Hematopoietic multipotent progenitor cell treated with erythropoietin and hydrocortisone succinate and interleukin-3 and kit ligand, for 15 days (in vitro differentiated cells): ENCODE results near the gene TUBGCP5.
"Not testable (repeated sequence)": the region's sequence is repeated elsewhere in the genome, so short reads cannot be mapped to it uniquely, and the experiment has no call there.

Experiments
- DNase-seq: peaks from one replicate; pipeline ENCODE4 v3.0.0-alpha.2; 2015; ENCODE audit warnings: low spot score

The TUBGCP5 gene

DNA sequence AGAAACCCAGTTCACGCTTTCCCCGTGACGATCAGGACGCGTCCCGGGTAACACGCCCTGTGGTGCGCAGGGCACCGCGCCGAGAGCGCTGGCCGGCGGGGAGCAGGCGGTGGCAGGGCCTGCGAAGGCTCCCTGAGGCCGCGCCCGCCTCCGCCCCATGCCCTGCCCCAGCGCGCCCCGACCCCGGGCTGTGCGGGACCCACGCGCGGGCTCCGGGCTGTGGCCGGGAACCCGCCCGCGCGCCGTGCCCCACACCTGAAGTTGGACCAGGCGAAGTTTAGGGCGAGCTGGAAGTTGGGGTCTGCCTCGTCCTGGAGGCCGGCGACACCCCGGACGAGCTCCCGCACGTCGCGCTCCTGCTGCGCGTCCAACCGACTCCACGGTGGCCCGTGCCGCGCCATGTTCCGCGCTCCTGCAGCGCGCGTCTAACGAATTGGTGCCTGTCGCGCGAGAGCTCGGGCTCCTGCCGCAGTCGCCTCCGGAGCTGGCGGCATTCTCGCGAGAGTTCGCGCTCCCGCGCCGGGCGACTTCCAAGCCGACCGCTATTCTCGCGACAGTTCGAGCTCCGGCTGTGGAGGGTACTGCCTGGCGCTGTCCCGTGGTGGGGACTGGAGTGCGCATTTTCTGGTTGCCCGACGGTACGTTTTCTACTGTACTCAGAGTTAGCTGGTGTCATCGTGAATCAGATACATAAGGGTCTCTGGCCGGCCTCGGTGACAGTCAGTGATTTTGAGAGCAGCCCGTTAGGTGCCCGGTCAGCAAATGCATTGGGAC is at the start of gene TUBGCP5:
Gene TUBGCP5, minus strand, starts transcription at position 427 of the 774 bp plus-strand sequence. Its CDS starts 26 bp downstream, at position 401.
- DNase-seq = peak; percentile 89

DNA sequence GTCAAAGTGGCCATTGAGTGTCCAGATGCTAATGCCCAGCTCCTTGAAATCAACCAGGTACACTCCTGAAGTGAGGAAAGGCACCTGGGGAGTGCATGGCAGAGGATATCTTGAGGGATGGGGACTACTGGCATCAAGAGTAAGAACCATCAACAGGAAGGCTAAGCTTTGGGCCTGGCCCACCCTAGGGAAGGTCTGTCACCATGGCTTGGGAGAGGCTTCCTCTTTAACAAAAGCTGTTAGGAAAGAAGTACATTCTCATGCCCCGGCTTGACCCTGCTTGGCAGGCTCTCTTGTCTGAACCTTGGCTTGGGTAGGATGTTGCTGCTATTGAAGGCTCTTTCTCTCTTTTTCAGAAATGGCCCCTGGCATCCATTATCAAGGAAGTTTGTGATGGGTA is 43.7 kb upstream of the TUBGCP5 start:
- DNase-seq = no peak

DNA sequence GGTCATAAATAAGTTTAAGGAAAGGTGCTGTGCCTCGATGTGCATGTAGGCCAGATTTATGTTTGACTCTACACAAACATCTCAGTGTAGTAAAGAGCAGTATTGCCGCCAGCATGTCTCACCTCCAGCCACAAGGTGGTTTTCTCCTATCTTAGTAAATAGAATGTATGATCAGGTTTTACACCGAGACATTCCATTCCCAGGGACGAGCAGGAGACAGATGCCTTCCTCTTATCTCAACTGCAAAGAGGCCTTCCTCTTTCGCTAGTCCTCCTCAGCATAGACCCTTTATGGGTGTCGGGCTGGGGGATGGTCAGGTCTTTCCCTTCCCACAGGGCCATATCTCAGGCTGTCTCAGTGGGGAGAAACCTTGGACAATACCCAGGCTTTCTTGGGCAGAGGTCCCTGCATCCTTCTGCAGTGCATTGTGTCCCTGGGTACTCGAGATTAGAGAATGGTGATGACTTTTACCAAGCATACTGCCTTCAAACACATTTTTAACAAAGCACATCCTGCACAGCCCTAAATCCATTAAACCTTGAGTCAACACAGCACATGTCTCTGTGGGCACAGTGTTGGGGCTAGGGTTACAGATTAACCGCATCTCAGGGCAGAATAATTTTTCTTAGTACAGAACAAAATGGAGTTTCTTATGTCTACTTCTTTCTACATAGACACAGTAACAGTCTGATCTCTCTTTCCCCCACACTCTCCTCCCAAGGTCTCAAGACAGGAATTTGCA is 42.8 kb upstream of the TUBGCP5 start:
- DNase-seq = not testable (repeated sequence)

DNA sequence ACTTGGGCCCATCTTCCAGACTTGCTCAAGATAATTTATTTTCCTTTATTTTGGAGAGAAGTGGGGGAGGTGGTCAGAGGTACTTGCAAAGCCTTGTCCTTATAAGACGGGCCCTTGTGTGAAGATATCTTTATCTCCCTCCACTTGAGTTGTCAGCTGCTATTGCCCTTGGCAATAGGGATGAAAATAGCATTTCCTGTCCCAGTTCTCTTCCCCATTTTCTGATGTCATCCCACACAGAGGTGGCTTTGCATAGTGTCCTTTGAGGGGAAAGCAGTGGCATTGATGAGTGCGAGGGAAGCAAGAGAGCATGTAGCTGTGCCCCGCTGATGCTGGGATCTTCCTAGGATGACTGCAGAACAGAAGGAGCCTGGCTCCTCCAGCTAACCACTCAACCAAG is 41.9 kb upstream of the TUBGCP5 start:
- no peak for DNase-seq

DNA sequence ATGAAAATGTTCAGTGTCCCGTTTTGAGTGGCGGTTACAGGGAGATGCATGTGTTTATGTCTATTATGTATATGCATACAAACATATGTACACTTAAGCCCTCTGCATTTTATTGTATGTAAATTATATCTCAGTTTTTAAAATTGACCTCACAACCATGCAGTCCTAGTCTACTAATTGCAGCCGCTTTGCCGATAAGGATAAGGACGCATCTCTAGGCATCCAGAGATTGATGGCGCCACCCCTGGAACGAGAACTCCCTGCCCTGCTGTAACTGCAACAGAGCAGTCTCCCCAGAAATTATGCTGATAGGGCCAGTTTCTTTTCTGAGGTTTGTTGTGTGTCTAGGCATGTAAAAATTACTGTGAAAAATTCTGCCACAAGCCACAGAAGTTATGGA is 40.4 kb upstream of the TUBGCP5 start:
- DNase-seq = no peak

DNA sequence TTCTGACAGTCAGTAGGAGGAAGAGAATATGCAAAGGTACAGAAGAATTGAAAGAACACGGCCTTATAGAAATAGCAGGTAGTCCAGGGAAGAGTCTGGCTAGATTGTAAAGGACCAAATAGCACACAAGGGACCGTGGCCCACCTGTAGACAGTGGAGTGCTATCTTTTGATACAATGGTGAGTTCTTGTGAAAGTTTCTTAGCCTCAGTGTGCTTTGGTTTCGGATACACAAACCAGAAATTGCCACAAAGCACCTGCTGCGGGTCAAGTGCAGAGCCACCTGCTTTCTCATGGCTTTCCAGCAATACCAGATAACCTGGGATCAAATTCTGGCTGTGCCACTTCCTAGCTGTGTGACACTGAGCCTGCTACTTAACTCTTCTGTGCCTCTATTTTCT is 36.6 kb upstream of the TUBGCP5 start:
- DNase-seq = no peak

DNA sequence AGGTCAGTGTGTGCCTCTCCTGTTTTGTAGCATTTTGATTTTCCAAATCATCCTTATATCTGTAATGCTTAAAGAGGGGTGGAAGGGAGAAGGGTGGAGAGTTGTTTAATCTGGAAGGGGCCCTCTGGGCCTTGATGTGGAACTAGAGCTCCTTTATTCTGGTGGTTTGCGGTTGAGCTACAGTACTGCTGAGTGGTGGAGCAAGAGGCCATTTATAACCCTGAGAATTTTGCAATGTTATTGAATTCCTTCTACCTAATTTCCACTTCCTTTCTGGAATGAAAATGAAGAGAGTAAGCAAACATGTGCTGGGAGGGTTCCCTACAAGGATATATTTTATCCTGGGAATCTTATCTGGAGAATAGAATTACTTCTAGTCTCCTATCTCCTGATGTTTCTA is 35.3 kb upstream of the TUBGCP5 start:
- DNase-seq = no peak

DNA sequence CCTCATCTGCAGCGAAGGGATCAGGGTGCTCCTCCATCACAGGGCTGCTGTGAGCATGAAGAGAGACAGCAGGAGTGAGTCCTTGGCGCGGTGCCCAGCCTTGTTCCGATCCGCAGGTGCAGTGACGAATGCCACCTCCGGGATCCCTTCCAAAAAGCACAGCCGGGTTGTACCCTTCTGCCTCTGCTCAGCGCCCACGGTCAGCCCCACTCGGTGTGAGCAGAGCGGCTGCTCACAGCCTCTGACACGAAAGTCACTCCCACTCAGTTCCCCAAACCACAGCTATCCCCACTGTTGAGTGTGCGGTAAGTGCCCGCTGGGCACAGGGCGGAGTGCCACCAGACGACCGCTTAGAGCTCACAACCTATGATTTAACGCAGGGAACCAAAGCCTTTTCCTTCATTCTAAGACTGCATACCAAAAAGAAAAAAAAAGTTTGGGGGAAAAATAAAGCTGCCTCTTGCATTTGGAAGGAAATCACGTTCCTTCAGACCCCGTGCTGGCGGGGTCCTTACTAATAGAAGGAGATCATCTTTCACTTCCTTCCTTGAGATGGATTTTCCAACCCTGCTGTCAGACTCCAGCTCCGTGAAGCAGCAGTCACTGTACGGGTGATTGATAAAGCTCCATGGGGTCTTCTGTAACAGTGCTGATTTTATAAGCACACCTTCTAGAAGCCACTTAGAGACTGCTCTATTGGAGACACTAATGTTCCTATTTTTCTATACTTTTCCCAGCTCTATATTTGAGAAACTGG is 34.7 kb upstream of the TUBGCP5 start:
- DNase-seq = no peak

DNA sequence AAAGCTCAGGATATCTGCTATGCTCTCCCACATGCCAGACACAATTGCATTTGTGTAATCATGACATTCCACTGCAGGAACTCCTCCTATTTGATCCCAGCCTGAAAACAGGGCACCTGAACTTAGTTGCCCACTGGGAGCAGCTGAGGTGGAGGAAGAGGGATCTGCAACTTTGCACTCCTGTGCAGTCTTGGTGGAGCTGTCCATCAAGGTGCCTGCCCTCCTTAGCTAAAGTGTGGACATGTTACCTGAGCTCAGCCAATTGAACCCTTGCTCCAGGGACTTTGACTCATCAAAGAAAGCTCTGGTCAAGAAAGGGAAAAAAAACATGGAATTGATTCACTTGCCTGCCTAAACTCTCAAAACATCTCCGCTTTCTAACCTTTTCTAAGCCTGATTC is 33.3 kb upstream of the TUBGCP5 start:
- DNase-seq = no peak

DNA sequence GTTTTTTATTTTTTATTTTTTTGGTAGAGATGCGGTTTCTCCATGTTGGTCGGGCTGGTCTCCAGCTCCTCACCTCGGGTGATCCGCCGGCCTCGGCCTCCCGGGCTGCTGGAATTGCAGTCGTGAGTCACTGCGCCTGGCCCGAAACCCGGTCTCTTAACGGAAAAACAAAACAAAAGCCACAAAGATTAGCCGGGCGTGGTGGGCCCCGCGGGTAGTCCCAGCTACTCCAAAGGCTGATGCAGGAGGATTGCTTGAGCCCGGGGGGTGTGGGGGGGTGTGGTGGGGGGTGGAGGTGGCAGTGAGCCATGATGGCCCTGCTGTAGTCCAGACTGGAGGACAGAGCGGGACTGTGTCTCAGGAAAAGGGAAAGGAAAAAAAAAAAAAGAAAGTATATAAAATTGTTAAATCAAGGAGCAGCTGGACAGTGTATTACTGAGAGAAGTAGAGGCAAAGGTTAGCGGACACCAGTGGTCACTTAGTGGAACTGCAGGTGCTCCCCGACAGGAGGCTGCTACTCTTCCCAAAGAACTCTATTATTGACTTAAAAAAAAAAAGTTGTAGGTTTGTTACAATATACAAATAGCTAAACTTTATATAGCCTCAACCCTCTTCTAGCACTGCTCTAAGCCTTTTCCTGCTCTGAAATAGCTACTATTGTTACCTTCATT is 30.3 kb upstream of the TUBGCP5 start:
- DNase-seq = no peak

DNA sequence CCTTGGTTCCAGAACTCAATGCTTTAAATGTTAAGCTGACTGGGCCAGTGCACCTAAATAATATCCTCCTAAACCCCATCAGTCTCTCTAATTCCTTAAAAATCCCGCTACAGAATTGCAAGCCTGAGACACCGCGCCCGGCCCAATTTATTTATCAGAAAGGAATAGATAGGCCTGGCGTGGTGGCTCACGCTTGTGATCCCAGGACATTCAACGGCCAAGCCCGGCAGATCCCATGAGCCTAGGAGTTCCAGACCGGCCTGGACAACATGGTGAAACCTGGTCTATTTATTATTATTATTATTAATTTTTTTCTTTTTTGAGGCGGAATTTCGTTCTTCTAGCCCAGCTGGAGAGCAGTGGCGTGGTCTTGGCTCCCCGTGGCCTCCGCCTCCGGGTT is 28.0 kb upstream of the TUBGCP5 start:
- no peak for DNase-seq

DNA sequence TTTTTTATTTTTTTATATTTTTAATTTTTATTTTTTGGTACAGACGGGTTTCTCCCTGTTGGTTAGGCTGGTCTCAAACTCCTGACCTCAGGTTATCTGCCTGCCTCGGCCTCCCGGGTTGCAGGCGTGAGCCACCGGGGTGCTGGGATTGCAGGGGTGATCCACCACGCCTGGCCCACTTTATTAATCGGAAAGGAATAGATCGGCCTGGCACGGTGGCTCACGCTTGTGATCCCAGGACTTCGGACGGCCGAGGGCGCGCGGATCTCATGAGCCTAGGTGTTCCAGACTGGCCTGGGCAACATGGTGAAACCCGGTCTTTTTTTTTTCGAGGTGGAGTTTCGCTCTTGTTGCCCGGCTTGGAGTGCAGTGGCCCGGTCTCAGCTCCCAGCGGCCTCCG is 26.5 kb upstream of the TUBGCP5 start:
- DNase-seq = no peak

DNA sequence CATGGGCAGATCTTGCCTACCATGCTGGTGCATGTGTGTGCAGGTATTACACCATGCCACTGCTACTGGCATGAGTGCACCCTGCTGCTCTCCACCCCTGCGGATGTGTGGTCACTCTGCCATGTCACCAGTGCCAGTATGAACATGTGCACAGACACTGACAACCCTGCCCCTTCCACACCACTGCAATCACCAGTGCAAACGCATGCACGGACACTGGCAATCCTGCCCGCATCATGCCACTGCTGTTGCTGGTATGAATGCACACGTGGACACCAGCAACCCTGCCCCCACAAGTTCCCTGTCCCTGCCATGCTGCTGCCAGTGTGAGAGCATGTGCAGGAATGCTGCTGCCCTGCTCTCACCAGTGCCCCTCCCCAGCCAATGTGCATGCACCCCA is 24.8 kb upstream of the TUBGCP5 start:
- no peak for DNase-seq

DNA sequence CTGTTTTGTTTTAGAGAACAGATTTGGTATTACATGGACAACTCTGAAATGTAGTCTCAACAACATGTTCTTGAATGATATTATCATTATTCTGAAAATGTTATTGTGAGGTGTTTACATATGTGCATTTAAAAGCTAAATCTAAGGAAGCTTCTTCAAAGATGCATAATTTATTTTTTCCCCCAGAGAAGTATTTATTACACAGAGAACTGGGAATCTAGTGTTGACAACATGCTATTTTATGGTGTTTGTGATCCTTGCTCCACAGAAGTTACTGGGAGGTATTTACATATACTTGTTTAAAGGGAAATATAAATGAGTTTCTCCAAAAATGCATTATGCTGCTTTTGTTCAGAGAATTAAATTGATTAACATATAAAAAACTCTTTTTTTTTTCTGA is 18.3 kb upstream of the TUBGCP5 start:
- no peak for DNase-seq

DNA sequence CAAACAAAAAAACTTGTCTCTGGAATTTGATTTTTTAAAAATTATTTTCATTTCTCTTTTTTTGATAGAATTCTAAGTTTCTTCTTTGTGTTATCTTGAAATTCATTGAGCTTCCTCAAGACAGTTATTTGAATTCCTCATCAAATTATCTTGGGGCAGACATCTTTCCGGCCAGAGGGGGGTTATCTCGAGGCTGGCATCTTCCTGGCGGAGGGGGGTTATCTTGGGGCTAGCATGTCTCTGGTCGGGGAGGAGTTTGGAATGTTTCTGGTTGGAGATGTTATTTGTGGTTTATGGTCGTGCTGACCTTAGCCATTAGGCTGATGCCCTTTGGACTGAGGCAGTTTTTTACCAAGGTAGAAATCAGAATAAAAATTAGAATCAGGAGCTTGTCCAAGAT is 15.9 kb upstream of the TUBGCP5 start:
- DNase-seq = no peak

DNA sequence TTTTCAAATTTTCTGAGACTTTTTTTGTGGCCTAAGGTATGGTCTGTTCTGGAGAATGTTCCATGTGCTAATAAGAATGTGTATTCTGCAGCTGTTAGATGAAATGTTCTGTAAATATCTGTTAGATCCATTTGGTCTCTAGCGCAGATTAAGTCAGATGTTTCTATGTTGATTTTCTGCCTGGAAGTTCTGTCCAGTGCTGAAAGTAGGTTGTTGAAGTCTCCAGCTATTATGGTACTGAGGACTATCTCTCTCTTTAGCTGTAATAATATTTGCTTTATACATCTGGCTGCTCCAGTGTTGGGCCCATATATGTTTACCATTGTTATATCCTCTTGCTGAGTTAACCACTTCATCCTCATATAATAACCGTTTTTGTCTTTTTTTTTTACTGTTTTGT is 13.2 kb upstream of the TUBGCP5 start:
- no peak for DNase-seq

DNA sequence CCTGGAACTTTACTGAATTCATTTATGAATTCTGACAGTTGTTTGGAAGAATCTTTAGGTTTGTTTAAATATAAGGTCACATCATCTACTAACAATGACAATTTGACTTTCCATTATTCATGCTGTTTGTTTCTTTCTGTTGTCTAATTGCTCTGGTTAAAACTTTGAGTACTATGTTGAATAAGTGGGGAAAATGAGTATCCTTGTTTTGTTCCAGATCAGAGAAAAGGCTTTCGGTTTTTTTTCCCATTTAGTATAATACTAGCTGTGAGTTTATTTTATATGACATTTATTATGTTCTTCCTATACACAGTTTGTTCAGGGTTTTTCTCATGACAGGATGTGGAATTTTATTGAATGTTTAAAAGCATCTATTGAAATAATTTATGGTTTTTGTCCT is 11.3 kb upstream of the TUBGCP5 start:
- no peak for DNase-seq

DNA sequence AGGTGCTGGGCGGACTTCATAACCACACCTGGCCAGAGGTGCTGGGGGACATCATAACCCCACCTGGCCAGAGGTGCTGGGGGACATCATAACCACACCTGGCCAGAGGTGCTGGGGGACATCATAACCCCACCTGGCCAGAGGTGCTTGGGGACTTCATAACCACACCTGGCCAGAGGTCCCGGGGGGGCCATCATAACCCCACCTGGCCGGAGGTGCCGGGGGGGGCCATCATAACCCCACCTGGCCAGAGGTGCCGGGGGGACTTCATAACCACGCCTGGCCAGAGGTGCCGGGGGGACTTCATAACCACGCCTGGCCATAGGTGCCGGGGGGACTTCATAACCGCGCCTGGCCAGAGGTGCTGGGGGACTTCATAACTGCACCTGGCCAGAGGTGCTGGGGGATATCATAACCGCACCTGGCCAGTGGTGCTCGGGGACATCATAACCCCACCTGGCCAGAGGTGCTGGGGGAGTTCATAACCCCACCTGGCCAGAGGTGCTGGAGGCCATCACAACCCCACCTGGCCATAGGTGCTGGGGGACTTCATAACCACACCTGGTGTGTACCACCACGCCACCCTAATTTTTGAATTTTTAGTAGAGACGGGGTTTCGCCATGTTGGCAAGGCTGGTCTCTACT is 10.7 kb upstream of the TUBGCP5 start:
- no peak for DNase-seq

DNA sequence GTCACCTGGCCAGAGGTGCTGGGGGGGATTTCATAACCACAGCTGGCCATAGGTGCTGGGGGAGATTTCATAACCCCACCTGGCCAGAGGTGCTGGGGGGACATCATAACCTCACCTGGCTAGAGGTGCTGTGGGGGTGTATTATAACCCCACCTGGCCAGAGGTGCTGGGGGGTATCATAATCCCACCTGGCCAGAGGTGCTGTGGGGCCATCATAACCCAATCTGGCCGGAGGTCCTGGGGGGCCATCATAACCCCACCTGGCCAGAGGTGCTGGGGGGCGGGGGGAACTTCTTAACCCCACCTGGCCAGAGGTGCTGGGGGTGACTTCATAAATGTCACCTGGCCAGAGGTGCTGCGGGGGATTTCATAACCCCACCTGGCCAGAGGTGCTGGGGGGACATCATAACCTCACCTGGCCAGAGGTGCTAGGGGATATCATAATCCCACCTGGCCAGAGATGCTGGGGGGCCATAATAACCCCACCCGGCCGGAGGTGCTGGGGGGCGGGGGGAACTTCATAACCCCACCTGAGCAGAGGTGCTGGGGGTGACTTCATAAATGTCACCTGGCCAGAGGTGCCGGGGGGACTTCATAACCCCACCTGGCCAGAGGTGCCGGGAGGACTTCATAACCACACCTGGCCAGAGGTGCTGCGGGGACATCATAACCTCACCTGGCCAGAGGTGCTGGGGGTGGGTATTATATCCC is 9.4 kb upstream of the TUBGCP5 start:
- not testable (repeated sequence) for DNase-seq

DNA sequence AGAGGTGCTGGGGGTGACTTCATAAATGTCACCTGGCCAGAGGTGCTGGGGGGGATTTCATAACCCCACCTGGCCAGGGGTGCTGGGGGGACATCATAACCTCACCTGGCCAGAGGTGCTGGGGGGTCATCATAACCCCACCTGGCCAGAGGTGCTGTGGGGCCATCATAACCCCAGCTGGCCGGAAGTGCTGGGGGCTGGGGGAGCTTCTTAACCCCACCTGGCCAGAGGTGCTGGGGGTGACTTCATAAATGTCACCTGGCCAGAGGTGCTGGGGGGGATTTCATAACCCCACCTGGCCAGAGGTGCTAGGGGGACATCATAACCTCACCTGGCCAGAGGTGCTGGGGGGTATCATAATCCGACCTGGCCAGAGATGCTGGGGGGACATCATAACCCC is 4.6 kb upstream of the TUBGCP5 start:
- DNase-seq = not testable (repeated sequence)

DNA sequence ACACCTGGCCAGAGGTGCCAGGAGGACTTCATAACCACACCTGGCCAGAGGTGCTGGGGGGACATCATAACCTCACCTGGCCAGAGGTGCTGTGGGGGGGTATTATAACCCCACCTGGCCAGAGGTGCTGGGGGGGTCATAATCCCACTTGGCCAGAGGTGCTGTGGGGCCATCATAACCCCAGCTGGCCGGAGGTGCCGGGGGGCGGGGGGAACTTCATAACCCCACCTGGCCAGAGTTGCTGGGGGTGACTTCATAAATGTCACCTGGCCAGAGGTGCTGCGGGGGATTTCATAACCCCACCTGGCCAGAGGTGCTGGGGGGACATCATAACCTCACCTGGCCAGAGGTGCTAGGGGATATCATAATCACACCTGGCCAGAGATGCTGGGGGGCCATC is 4.2 kb upstream of the TUBGCP5 start:
- not testable (repeated sequence) for DNase-seq
